ENCODE results near the gene HELT.

DNA sequence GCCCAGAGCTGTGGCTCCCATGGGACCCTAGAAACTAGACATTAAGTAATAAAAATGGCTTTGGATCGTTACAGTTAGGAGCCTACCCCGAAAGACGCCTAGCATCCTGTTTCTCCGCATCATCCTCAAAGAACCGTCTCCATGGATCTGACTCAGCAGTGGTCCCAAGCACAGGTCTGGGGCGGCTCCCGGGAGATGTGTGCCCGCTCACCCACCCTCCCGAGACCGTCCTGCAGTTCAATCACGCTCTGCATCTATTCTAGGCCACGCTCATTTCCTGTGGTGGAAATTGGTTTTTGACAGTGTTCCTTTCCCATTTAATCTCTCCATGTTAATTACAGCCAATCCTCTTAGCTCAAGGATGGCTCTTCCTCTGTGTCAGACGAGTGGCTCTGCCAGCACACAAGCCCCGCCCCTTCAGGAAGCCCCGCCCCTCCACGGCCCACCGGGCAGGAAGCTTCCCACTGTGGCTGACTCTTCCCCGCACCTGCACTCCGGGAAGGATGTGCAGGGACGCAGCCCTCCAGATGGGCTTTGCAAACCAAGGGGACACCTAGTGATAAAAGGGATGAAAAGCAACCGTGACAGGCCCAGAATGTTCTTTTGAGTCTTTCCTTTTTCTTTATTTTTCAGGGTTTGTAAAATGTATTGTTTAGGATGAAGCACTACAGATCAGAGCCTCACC is 34.5 kb upstream of the HELT start:
- TF ChIP-seq, protein P1, sequence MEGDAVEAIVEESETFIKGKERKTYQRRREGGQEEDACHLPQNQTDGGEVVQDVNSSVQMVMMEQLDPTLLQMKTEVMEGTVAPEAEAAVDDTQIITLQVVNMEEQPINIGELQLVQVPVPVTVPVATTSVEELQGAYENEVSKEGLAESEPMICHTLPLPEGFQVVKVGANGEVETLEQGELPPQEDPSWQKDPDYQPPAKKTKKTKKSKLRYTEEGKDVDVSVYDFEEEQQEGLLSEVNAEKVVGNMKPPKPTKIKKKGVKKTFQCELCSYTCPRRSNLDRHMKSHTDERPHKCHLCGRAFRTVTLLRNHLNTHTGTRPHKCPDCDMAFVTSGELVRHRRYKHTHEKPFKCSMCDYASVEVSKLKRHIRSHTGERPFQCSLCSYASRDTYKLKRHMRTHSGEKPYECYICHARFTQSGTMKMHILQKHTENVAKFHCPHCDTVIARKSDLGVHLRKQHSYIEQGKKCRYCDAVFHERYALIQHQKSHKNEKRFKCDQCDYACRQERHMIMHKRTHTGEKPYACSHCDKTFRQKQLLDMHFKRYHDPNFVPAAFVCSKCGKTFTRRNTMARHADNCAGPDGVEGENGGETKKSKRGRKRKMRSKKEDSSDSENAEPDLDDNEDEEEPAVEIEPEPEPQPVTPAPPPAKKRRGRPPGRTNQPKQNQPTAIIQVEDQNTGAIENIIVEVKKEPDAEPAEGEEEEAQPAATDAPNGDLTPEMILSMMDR (IDR thresholded peaks at IDR 0.05) = peak; percentile 33 to 51 (median 34)
- TF ChIP-seq POLR2AphosphoS5 (IDR thresholded peaks at IDR 0.05) = no peak
